AG09309 (cell line): ENCODE data around the gene SCGB1A1.
A peak's percentile ranks its signal among the peaks of the same experiment; 100 is the strongest.

Source experiments
- DNase-seq: peaks from one replicate; pipeline ENCODE4 v3.0.0-alpha.2; 2010; ENCODE audit warnings: low read depth
- H3K4me3 ChIP-seq: 2 replicates; pipeline ENCODE4 v1.5.1; 2011; ENCODE audit warnings: mild to moderate bottlenecking, low read depth, low read length, moderate library complexity; ENCODE audit not compliant: control insufficient read depth
- TF ChIP-seq, protein P1 (sequence below): IDR thresholded peaks from 2 replicates; pipeline ENCODE4 v1.5.1; 2011; ENCODE audit warnings: mild to moderate bottlenecking, low read depth, low read length, inconsistent platforms; ENCODE audit not compliant: insufficient read depth, control insufficient read depth; ENCODE audit errors: missing control alignments

SCGB1A1 gene

DNA sequence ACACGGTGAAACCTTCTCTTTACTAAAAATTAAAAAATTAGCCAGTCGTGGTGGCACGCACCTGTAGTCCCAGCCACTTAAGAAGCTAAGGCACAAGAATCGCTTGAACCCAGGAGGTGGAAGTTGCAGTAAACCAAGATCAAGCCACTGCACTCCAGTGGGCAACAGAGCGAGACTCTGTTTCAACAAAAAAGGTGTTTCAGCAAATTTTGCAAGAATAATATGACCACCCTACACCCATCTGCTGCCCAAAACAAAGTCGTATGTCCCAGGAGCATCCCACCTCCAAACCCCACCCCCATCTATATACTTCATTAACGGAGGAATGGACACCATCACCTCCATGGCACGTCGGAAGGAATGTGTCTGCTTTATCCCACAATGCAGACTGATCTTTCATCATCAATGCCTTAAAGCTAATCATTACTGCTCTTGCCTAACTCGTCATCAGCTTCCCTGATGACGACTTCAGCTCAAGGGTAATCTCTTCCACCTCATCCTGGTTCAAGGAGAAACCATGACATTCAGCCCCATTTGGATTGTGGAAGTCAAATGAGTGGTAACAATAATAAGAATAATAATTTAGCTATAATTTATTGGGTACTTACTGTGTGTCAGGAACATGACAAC lies 34.1 kb downstream of the SCGB1A1 start:
- TF ChIP-seq, protein P1, sequence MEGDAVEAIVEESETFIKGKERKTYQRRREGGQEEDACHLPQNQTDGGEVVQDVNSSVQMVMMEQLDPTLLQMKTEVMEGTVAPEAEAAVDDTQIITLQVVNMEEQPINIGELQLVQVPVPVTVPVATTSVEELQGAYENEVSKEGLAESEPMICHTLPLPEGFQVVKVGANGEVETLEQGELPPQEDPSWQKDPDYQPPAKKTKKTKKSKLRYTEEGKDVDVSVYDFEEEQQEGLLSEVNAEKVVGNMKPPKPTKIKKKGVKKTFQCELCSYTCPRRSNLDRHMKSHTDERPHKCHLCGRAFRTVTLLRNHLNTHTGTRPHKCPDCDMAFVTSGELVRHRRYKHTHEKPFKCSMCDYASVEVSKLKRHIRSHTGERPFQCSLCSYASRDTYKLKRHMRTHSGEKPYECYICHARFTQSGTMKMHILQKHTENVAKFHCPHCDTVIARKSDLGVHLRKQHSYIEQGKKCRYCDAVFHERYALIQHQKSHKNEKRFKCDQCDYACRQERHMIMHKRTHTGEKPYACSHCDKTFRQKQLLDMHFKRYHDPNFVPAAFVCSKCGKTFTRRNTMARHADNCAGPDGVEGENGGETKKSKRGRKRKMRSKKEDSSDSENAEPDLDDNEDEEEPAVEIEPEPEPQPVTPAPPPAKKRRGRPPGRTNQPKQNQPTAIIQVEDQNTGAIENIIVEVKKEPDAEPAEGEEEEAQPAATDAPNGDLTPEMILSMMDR, result no peak
- no peak overlapping the region for H3K4me3 ChIP-seq
- DNase-seq, result no peak

DNA sequence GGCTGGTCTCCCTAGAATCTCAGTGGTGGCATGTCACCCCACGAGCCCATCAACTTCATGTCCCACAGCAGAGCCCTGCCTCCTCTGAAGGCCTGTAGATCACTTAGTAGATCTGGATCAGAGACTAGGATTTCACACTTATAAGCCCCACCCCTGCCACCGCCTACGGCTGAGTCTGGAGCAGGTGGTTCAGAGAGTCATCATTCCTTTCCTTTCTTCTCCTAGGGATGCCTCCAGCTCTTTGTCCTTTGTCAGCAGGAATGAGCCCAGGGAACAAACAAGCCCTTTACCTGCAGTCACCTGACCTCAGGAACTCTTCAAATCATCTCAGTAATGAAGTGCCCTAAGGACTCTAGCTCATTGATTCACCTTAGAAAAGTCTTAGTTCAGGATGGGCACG lies 37.8 kb downstream of the SCGB1A1 start:
- H3K4me3 ChIP-seq, result no peak overlapping the region
- TF ChIP-seq, protein P1, result no peak
- DNase-seq, result no peak

DNA sequence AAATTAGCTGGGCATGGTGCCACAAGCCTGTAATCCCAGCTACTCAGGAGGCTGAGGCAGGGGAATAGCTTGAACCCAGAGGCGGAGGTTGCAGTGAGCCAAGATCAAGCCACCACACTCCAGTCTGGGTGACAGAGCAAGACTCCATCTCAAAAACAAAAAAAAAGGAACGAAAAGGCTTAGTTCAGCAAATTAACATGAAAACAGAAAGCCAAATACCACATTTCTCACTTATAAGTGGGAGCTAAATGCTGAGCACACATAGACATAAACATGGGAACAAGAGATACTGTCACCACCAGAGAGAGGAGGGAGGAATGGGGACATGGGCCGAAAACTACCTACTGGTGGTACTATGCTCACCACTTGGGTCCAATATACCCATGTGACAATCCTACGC lies 38.6 kb downstream of the SCGB1A1 start:
- DNase-seq, result no peak
- no peak overlapping the region for H3K4me3 ChIP-seq
- TF ChIP-seq, protein P1, result no peak

DNA sequence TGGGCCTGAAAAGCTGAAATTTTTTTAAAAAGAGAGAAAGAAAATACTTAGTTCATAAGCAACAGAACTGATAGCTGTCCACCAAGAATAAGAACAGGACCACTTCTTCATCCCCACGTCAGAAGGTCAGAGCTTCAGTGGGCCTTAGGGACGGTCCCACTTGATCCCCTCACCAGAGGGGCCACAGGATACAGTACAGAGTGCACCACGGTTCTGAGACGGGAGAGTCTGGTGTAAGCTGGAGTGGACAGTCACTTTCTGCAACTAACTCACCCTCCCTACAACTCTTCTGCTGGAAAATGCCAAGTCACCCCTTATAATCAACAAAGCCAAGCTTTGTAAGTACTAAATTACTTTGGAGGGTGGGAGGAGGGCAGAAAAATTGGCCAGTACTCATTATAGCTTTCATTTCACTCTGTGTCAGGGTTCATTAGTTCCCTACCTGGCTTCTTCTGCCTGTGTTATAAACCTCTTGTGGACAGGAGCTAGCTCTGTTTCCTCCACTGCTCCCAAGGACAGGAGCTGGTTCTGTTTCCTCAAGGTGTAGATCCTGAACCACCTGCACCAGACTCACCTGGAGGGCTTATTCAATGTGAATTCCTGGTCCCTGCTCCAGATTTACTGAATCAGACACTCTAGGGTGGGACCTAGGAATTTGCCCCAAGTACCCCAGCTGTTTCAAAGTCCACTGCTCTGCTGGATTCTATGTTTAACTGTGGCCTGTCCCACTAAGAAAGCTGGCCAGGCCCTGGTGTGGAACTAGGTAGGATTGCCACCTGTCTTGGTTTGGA lies 39.6 kb downstream of the SCGB1A1 start:
- TF ChIP-seq, protein P1, result no peak
- no peak overlapping the region for H3K4me3 ChIP-seq
- DNase-seq, result no peak

DNA sequence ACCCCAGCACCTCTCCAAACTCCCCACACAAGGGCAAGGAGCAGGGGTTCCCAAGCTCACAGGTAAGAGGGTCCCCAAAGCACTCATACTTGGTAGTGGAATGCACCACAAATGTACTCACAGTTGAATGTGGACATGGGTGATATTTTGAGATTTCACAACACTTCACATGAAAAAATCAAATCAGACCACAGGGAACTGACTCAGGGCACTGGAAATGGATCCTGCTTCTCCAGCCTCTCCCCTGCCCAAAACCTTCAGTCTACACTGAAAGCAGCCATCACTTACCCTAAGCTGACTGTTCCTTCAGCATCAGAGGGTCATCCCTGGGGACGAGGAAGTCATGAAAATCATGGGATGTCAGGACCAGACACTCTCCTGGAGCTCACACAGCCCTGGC lies 40.2 kb downstream of the SCGB1A1 start:
- no peak for DNase-seq
- TF ChIP-seq, protein P1, result no peak
- H3K4me3 ChIP-seq, result no peak overlapping the region

DNA sequence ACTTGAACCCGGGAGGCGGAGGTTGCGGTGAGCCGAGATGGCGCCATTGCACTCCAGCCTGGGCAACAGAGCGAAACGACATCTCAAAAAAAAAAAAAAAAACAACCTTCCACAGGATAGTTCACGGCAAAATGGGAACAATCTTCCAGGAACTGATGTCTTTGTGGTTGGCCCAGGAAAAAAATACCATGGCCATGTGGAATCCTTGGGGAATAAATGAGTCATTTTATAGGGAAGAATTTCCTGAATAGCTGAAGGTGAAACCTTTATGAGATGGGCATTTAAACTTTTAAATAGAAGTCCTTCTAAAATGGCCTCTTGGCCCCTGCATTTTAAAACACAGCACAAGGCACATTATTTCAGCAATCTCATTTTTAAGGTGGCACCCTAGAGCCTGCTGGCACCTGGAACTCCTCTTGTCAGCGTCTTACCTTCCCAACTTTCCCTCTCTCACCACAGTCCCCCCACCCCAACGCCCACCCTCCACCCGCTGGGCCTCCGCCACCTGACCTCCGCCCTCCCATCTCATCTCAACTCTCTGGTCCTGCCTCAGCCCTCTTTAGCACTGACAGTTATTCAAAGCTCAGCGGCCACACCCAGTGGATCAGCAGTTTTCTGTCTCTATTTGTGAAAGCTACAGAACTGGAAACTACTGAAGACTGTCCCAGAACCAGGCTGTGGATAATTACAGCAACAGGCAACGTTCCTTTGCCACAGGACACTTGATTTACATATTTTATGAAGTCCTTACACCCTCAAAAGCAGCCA lies 43.1 kb downstream of the SCGB1A1 start:
- TF ChIP-seq, protein P1, result no peak
- H3K4me3 ChIP-seq, result no peak overlapping the region
- peak; percentile 79 for DNase-seq
